DOHH2 (cell line): ENCODE data around the gene CDCA3.

Source experiments
- H3F3A ChIP-seq: fragments of 200-600 bp; sonication (generic), shearing (Covaris generic); 2 replicates; pipeline ENCODE4 v1.6.0; 2016; ENCODE audit warnings: antibody characterized with exemption, mild to moderate bottlenecking; ENCODE audit not compliant: control insufficient read depth, insufficient read depth
- H3K27ac ChIP-seq: fragments of 200-600 bp; sonication (generic); 2 replicates; pipeline ENCODE4 v1.5.1; 2014; ENCODE audit warnings: low read depth, mild to moderate bottlenecking, low read length, moderate library complexity
- H3K27me3 ChIP-seq: fragments of 200-600 bp; sonication (generic); 2 replicates; pipeline ENCODE4 v1.6.1; 2014; ENCODE audit warnings: mild to moderate bottlenecking, low read length, mixed read lengths; ENCODE audit not compliant: control insufficient read depth
- H3K36me3 ChIP-seq: fragments of 200-600 bp; sonication (generic); 2 replicates; pipeline ENCODE4 v1.6.1; 2014; ENCODE audit warnings: mild to moderate bottlenecking, low read length, moderate library complexity, mixed read lengths; ENCODE audit not compliant: control insufficient read depth
- H3K4me1 ChIP-seq: fragments of 200-600 bp; sonication (generic); 2 replicates; pipeline ENCODE4 v1.6.1; 2014; ENCODE audit warnings: mild to moderate bottlenecking, low read length, mixed read lengths; ENCODE audit not compliant: control insufficient read depth
- H3K4me2 ChIP-seq: fragments of 200-600 bp; sonication (generic); 2 replicates; pipeline ENCODE4 v1.6.0; 2014; ENCODE audit warnings: mild to moderate bottlenecking, low read length, moderate library complexity
- H3K4me3 ChIP-seq: fragments of 200-600 bp; sonication (generic); 2 replicates; pipeline ENCODE4 v1.5.1; 2014; ENCODE audit warnings: mild to moderate bottlenecking, low read length, mixed read lengths
- H3K79me2 ChIP-seq: fragments of 200-600 bp; sonication (generic); 2 replicates; pipeline ENCODE4 v1.6.1; 2014; ENCODE audit warnings: mild to moderate bottlenecking, low read length, mixed read lengths; ENCODE audit not compliant: control insufficient read depth
- H3K9me2 ChIP-seq: fragments of 200-600 bp; sonication (generic); replicated peaks from 2 replicates; pipeline ENCODE4 v1.6.1; 2014; ENCODE audit warnings: mild to moderate bottlenecking, low read length, mixed read lengths; ENCODE audit not compliant: control insufficient read depth
- H3K9me3 ChIP-seq: fragments of 200-600 bp; sonication (generic); 2 replicates; pipeline ENCODE4 v1.6.1; 2014; ENCODE audit warnings: antibody characterized with exemption, low read length, mixed read lengths; ENCODE audit not compliant: control insufficient read depth, insufficient read depth
- H4K20me1 ChIP-seq: fragments of 200-600 bp; sonication (generic); 2 replicates; pipeline ENCODE4 v1.6.0; 2014; ENCODE audit warnings: low read depth, mild to moderate bottlenecking, antibody characterized with exemption, low read length, moderate library complexity; ENCODE audit not compliant: control insufficient read depth, insufficient read depth
- EZH2phosphoT487 ChIP-seq: fragments of 200-600 bp; sonication (generic); IDR thresholded peaks from 2 replicates; pipeline ENCODE4 v1.6.1; 2017; ENCODE audit warnings: borderline replicate concordance, mild to moderate bottlenecking, antibody characterized with exemption, low read length, moderate library complexity, mixed read lengths
- TF ChIP-seq, protein P1 (sequence below): fragments of 200-600 bp; sonication (generic); IDR thresholded peaks from one replicate; pipeline ENCODE4 v1.5.1; 2014; ENCODE audit warnings: antibody characterized with exemption, mild to moderate bottlenecking, low read depth, low read length; ENCODE audit not compliant: poor library complexity, severe bottlenecking

Gene CDCA3

DNA sequence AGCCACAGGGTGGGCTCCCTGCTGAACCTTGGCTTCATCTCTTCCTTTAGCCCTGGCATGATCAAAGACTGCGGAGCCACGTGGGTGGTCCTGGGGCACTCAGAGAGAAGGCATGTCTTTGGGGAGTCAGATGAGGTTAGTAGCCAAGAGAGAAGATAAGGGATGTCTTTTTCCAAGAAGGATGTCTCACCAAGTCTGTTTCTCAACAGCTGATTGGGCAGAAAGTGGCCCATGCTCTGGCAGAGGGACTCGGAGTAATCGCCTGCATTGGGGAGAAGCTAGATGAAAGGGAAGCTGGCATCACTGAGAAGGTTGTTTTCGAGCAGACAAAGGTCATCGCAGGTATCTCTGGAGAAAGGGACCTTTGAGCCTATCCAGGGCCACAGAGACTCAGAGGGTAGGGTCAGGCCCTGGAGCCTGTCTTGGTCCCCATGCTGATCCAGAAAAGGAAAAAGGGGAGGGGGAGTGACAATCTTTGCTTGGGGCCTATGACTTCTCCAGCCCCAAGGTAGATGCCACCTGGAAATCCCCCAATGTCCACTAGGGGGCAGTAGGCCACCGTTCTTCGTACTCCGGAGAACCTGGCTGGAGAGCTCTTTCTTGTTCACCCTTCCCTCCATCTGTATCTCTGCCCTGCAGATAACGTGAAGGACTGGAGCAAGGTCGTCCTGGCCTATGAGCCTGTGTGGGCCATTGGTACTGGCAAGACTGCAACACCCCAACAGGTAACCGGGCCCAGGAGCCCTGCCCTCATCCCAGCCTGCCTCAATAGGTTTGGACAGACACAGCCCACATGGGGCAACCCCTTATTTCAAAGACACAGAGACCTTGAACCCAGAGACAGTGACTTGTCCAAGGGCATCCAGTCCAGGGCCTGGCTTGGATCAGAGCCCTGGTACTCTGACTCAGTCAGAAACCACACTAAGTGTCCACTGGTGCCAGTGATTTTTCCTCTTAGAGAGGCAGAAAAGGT lies 18.2 kb upstream of the CDCA3 start:
- no peak for TF ChIP-seq EZH2phosphoT487
- TF ChIP-seq, protein P1, sequence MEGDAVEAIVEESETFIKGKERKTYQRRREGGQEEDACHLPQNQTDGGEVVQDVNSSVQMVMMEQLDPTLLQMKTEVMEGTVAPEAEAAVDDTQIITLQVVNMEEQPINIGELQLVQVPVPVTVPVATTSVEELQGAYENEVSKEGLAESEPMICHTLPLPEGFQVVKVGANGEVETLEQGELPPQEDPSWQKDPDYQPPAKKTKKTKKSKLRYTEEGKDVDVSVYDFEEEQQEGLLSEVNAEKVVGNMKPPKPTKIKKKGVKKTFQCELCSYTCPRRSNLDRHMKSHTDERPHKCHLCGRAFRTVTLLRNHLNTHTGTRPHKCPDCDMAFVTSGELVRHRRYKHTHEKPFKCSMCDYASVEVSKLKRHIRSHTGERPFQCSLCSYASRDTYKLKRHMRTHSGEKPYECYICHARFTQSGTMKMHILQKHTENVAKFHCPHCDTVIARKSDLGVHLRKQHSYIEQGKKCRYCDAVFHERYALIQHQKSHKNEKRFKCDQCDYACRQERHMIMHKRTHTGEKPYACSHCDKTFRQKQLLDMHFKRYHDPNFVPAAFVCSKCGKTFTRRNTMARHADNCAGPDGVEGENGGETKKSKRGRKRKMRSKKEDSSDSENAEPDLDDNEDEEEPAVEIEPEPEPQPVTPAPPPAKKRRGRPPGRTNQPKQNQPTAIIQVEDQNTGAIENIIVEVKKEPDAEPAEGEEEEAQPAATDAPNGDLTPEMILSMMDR, result peak; percentile 83
- Histone ChIP-seq H3K27me3 (no peaks in the 10 kb centered on the region; the same call in 1 of the 2 replicates), H3K4me2 (peak overlapping the region; percentile 88), H3K9me3 (no peaks in the 10 kb centered on the region), H4K20me1 (peaks cover 24% of the 10 kb centered on the region), H3K4me3 (peak overlapping the region; percentile 99), H3F3A (peaks cover 34% of the 10 kb centered on the region), H3K36me3 (peaks cover 78% of the 10 kb centered on the region), H3K4me1 (peaks cover 56% of the 10 kb centered on the region), H3K9me2 (no peaks in the 10 kb centered on the region), H3K27ac (peak overlapping the region; percentile 85), H3K79me2 (peaks cover 40% of the 10 kb centered on the region)

DNA sequence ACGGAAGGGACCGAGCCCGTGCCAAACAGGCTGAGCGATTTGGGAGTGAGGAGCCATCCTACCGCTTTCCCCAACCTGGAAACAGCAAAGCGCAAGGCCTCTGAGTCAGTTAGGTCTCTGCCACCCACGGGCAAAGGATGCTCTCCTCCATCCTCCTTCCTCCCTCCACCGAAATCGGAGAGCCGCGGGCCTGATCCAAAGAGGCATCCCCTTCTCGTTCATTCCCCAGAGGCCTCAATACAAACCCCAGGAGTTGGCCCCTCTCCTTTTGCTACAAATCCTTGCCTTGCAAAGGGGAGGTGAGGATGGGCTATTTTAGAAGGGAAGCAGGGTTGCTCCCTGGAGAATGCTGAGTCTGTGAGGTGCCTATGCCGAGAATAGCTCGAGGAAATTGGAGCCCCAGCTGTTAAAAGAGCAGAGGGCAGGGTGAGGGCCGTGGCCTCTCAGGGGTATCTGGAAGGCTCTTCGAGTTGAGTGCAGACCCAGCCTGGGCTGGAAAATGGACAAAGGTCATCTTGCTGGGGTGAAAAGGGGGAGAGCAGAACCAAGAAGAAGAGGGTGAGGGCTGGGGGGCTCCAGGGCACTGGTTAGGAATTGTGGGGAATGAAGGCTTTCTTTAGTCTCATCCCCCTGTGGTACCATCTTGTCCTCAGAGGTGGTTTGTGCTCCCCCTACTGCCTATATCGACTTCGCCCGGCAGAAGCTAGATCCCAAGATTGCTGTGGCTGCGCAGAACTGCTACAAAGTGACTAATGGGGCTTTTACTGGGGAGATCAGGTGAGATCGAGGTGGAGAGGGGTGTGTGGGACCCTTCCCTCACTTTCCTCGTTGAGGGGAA lies 17.3 kb upstream of the CDCA3 start:
- Histone ChIP-seq H3K79me2 (peaks cover 40% of the 10 kb centered on the region), H3K36me3 (peaks cover 86% of the 10 kb centered on the region), H4K20me1 (peaks cover 24% of the 10 kb centered on the region), H3K9me3 (no peaks in the 10 kb centered on the region), H3K27ac (peak overlapping the region; percentile 85), H3K9me2 (no peaks in the 10 kb centered on the region), H3K4me2 (peak overlapping the region; percentile 88), H3F3A (peaks cover 32% of the 10 kb centered on the region), H3K4me3 (peak overlapping the region; percentile 99), H3K4me1 (peaks cover 50% of the 10 kb centered on the region), H3K27me3 (no peaks in the 10 kb centered on the region; the same call in 1 of the 2 replicates)
- TF ChIP-seq, protein P1, result peak; percentile 23
- TF ChIP-seq EZH2phosphoT487, result no peak

DNA sequence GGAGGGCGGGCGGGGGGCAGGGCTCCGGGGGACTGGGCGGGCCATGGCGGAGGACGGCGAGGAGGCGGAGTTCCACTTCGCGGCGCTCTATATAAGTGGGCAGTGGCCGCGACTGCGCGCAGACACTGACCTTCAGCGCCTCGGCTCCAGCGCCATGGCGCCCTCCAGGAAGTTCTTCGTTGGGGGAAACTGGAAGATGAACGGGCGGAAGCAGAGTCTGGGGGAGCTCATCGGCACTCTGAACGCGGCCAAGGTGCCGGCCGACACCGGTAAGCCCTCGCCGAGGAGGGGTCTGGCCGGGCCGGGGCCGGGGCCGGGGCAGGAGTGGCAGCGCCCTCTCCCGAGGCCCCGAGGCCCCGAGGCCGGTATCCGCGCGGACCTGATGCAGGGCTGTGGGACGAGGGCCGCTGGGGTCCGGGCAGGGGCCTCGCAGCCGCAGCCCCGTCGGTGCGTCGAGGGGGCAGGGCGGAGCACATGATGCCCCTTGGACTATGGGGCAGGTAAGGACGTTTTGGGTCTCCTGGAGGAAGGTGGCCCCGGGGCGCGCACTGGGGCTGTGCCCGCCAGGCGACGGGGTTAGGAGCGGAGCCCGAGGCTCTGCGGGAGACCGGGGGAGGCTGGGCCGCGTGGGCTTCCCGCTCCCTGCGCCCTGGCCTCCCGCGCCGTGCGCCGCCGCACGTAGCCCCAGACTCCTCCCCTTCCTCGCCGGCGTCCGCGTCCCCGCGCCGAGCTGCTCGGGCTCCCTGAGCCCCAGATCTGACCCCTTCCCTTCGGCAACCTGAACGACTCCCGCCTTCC lies 16.5 kb upstream of the CDCA3 start, which contains the start of gene TPI1:
TPI1 (plus strand) TSS at position 119 of the 798 bp plus-strand sequence; CDS start at position 155, 36 bp downstream.
- H3K4me3 ChIP-seq, result peak within 1 kb of the TSS; percentile 99
- H3K9me2 ChIP-seq, result no peaks in the 10 kb centered on the region
- peaks cover 32% of the 10 kb centered on the region for H3F3A ChIP-seq
- no peaks in the 10 kb centered on the region for H3K9me3 ChIP-seq
- TF ChIP-seq EZH2phosphoT487, result no peak
- TF ChIP-seq, protein P1, result no peak
- H3K27me3 ChIP-seq, result no peaks in the 10 kb centered on the region; the same call in 1 of the 2 replicates
- peaks cover 36% of the 10 kb centered on the region for H3K79me2 ChIP-seq
- H3K4me1 ChIP-seq, result peaks cover 45% of the 10 kb centered on the region
- peak within 1 kb of the TSS; percentile 88 for H3K4me2 ChIP-seq
- H3K27ac ChIP-seq, result peak within 1 kb of the TSS; percentile 85
- peaks cover 21% of the 10 kb centered on the region for H4K20me1 ChIP-seq
- peaks cover 90% of the 10 kb centered on the region for H3K36me3 ChIP-seq
